Measurements from ENCODE around the gene MED13L. TPM values are rescaled to one million over a fixed set of nuclear protein-coding genes. Genes with fewer than 3 reads are reported as not detected.

The MED13L gene
- total RNA-seq, 4 donors from 2014 or later: 126 to 194 (median 154) TPM

DNA sequence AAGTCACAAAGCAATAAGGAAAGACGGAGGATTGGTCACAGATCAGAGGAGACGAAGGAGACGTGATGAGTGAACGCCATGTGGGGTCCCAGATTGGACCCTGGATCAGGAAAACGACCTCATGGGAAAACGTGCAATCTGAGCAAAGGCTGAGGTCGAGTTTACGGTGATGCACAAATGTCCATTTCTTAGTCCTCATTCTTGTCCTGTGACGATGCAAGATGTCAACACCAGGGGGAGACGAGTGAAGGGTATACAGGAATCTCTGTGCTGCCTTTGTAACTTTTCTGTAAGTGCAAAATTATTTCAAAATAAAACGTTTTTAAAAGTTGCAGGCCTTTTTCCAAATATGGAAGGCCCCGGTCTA lies 329.8 kb downstream of the MED13L start:
- H3K36me3 ChIP-seq: no peaks in the 10 kb centered on the region
- intact Hi-C loops (cut with DNase I; ENCODE audit: low total_unique reads) (no loop called here), in situ Hi-C loops (cut with MboI; ENCODE audit: low pct_ligation_motif_present in 1 of 4, low pct_unique_long_range_greater_than_20kb in 1 of 4, low sequenced_read_pairs in 3 of 4) (no loop called here)
- TF ChIP-seq EP300 (IDR thresholded peaks at IDR 0.05; ENCODE audit: low read depth) (no peak), POLR2A (IDR thresholded peaks at IDR 0.05) (no peak), POLR2AphosphoS5 (IDR thresholded peaks at IDR 0.05) (no peak)
- TF ChIP-seq, protein P1, sequence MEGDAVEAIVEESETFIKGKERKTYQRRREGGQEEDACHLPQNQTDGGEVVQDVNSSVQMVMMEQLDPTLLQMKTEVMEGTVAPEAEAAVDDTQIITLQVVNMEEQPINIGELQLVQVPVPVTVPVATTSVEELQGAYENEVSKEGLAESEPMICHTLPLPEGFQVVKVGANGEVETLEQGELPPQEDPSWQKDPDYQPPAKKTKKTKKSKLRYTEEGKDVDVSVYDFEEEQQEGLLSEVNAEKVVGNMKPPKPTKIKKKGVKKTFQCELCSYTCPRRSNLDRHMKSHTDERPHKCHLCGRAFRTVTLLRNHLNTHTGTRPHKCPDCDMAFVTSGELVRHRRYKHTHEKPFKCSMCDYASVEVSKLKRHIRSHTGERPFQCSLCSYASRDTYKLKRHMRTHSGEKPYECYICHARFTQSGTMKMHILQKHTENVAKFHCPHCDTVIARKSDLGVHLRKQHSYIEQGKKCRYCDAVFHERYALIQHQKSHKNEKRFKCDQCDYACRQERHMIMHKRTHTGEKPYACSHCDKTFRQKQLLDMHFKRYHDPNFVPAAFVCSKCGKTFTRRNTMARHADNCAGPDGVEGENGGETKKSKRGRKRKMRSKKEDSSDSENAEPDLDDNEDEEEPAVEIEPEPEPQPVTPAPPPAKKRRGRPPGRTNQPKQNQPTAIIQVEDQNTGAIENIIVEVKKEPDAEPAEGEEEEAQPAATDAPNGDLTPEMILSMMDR (IDR thresholded peaks at IDR 0.05): no peak
- DNase-seq: no peak
- H3K4me1 ChIP-seq: no peaks in the 10 kb centered on the region
- no peaks in the 10 kb centered on the region for H3K27me3 ChIP-seq
- 79 to 80% methylated on average over 10 to 12 of the region's 12 CpGs for WGBS, 2 donors (ENCODE audit: low coverage in 1 of 2)
- no peak overlapping the region for H3K27ac ChIP-seq
- H3K9me3 ChIP-seq: no peaks in the 10 kb centered on the region
- no peak overlapping the region for H3K4me3 ChIP-seq

DNA sequence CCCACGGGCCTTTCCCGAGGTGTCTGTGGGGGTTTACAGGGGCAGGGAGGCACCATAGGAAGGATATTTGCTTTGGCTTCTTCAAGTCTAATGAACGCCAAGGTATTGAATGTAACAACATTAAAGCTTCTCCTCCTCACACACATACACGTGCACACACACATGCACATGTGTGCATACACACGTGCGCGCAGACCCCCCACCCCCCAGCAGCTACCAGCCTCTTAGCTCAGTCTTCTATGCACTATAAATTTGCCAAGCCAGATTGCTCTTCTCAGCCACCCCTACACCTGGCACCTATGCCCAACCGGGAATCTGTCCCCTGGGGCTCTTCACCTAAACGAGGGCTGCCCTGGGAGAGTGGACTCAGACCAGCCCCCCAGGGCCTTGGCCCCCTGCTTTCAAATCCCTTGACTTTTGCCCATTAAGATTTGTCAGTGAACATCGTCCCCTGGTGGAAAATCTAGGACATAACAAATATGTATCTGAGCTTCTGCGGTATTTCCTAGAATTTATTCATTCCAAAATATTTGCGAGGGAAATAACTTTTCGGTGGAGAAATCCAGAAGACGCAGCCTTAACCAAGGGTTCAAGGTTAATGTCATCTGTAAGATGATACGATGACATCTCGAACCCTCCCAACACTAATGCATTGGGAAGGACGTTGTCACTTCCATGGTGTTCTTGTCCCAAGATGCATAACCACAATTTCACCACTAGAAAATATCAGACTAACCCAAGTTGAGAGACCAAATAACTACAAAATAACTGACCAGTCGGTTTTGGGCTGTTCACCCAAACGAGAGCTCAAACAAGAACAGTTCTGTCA lies 330.4 kb downstream of the MED13L start:
- WGBS, 2 donors (ENCODE audit: low coverage in 1 of 2): 80 to 86% methylated on average over 9 to 19 of the region's 19 CpGs
- Histone ChIP-seq H3K4me1 (no peaks in the 10 kb centered on the region), H3K36me3 (no peaks in the 10 kb centered on the region), H3K4me3 (no peak overlapping the region), H3K27me3 (no peaks in the 10 kb centered on the region), H3K27ac (no peak overlapping the region), H3K9me3 (no peaks in the 10 kb centered on the region)
- no peak for DNase-seq
- intact Hi-C loops (cut with DNase I; ENCODE audit: low total_unique reads): no loop called here
- TF ChIP-seq EP300 (IDR thresholded peaks at IDR 0.05; ENCODE audit: low read depth): no peak
- TF ChIP-seq, protein P1 (IDR thresholded peaks at IDR 0.05): peak in 4 of 5 experiments; percentile 20 to 34 (median 30)
- in situ Hi-C loops (cut with MboI; ENCODE audit: low pct_ligation_motif_present in 1 of 4, low pct_unique_long_range_greater_than_20kb in 1 of 4, low sequenced_read_pairs in 3 of 4): no loop called here

DNA sequence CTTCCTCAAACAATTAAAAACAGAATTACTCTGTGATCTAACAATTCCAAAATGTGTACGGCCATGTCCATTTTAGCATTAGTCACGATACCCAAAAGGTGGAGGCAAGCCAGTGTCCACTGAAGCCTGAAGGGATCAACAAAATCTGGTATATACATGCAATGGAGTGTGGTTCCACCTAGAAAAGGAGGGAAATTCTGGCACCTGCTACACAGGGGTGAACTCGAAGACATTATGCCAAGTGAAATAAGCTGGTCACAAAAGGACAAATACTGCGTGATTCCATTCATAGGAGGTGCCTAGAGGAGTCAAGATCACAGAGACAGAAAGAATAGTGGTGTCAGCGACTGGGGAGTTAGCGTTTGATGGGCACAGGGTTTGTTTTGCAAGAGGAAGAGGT lies 331.4 kb downstream of the MED13L start:
- no peak overlapping the region for H3K4me3 ChIP-seq
- H3K9me3 ChIP-seq: no peaks in the 10 kb centered on the region
- TF ChIP-seq, protein P1 (IDR thresholded peaks at IDR 0.05): no peak
- no peak for TF ChIP-seq POLR2A (IDR thresholded peaks at IDR 0.05)
- intact Hi-C loops (cut with DNase I; ENCODE audit: low total_unique reads): no loop called here
- H3K27me3 ChIP-seq: no peaks in the 10 kb centered on the region
- H3K36me3 ChIP-seq: no peaks in the 10 kb centered on the region
- in situ Hi-C loops (cut with MboI; ENCODE audit: low pct_ligation_motif_present in 1 of 4, low pct_unique_long_range_greater_than_20kb in 1 of 4, low sequenced_read_pairs in 3 of 4): no loop called here
- no peaks in the 10 kb centered on the region for H3K4me1 ChIP-seq
- WGBS, 2 donors (ENCODE audit: low coverage in 1 of 2): 89 to 93% methylated on average over 6 of the region's 6 CpGs
- H3K27ac ChIP-seq: no peak overlapping the region
- DNase-seq: no peak

DNA sequence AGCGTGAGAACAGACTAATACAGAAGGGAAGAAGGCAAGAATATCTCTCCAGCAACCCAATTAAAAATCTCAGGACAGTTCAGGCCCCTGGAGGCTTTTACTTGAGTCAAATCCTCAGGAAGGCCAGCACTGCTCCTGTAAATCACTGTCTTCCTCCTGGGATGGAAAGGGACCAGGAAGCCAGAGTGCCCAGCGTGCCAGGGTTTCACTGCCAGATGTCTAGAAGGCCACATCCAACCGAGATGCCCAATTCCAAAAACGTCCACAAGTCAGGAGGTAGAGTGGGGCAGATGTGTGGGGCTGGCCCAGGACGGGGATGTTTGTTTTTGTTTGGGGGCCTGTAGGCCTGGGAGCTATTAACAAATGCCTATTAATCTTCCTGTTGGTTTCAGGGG lies 332.0 kb downstream of the MED13L start:
- no peak for TF ChIP-seq EP300 (IDR thresholded peaks at IDR 0.05; ENCODE audit: low read depth)
- TF ChIP-seq POLR2A (IDR thresholded peaks at IDR 0.05): no peak
- TF ChIP-seq, protein P1 (IDR thresholded peaks at IDR 0.05): no peak
- no peak for TF ChIP-seq POLR2AphosphoS5 (IDR thresholded peaks at IDR 0.05)
- DNase-seq: no peak
- in situ Hi-C loops (cut with MboI; ENCODE audit: low pct_ligation_motif_present in 1 of 4, low pct_unique_long_range_greater_than_20kb in 1 of 4, low sequenced_read_pairs in 3 of 4) (no loop called here), intact Hi-C loops (cut with DNase I; ENCODE audit: low total_unique reads) (no loop called here)
- no peaks in the 10 kb centered on the region for H3K27me3 ChIP-seq
- H3K4me1 ChIP-seq: no peaks in the 10 kb centered on the region
- H3K4me3 ChIP-seq: no peak overlapping the region
- H3K9me3 ChIP-seq: no peaks in the 10 kb centered on the region
- H3K27ac ChIP-seq: no peak overlapping the region
- 60 to 90% methylated on average over 1 to 5 of the region's 5 CpGs for WGBS, 2 donors (ENCODE audit: low coverage in 1 of 2)
- H3K36me3 ChIP-seq: no peaks in the 10 kb centered on the region

Measured in transverse colon (tissue), 4 donors.